ENCODE data around the gene CTBP2.
A peak's percentile ranks its signal among the peaks of the same experiment; 100 is the strongest.

CTBP2 gene

DNA sequence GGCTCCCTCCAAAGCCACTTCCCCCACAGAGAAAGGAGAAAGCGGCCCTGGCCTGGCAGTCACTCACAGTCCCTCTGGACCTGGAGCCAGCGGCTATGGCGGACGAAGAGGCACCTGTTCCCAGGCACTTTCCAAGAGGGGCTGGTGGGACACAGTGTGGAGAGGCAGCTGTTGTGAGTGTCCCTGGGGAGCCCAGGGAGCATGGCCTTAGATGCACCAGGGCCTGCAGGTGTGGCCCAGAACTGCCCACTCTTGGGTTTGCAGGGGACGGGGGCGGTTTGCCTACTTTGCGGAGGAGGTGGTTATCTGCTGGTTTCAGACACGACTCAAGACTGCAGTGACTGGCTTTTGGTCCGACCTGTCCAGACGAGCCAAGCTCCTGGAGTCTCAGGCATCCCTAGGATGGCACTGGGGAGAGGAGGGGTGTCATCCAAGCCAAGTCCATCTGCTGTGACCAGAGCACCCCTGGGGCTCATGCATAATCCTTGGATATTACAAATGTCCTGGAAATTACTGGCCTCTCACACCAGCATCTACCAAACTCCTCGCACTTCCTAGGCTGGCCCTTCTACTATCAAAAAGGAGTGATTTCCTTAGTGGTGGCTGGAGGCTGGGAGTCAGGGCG lies 18.4 kb downstream of the CTBP2 start:
- no peak for DNase-seq

DNA sequence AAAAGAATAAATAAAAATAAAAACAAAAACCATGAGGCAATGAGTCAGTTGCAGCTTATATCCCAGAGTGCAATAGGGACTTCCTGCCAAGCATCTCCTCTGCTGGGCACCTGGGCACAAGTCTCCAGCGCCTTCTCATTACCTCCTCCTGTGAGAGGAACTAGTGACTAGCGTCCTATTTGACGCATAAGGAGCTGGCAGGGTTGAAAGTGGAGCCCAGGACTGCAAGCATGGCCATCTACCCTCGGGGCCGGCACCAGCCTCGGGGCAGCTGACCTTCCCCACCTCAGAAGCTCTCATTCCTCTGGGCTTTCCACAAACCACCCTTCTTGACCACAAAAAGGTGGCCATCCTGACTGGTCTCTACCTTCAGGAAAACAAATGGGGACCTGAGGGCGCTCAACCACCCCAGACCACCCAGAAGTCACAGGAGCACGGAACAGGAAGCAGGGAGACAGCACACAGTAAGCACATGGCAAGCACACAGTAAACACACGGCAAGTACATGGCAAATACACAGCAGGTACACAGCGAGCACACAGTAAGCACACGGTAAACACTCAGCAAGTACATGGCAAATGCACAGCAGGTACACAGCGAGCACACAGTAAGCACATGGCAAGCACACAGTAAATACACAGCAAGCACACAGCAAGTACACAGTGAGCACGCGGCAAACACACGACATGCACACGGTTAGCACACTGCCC lies 19.1 kb downstream of the CTBP2 start:
- no peak for DNase-seq

DNA sequence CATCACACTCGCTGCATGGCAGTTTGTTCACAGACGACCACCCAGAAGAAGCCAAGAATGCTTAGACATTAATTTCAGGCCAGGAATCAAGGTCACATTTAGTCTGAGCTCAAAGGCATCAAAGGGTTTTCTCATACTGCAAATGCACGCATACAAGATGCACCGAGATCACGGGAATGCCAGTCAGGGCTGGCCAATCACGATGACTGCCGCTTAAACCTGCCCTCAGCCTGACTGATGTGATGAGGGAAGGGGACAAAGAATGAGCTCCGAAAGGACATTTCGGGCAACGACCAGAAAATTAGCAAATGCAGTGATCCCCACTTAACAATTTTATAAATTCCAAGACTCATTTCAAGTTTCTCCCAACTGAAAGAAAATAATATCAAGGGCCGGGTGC lies 20.2 kb downstream of the CTBP2 start:
- no peak for DNase-seq

DNA sequence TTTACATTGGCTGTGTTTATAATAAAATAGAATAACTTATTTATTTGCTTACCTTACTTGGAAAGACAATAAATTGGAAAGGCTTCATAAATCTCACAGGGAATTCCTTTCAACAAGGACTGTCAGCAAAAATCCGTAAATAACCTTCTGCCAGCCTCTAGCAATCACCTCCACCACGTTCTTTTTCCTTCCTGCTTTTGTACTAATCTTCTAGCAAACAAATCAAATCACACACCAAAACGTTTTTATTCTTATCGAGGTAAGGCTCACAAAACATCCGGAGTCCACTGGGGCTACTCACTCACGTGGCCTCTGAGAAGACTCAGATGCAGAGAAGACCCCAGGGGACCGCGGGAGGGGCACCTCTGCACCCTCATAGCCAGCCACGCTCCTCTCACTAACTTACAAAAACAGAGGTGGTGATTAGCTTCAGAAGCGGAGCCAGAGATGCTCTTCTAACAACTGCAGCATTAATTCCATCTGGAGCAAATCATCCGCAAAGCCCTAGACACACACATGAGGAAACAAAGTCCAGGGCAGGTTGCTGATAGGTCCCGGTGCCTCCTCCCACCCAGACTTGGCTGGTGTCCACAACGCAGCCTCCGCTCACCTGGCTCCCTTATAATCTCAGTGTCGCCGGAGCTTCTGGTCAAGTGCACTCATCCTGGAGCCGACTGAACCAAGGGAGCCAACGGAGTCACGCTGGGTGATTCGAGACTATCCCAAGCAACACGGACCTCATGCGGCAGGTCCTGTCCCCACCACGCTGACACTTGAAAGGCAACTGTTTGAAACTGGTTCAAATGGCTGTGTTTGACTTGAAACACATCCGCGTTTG lies 22.5 kb downstream of the CTBP2 start:
- peak; percentile 82 for DNase-seq

DNA sequence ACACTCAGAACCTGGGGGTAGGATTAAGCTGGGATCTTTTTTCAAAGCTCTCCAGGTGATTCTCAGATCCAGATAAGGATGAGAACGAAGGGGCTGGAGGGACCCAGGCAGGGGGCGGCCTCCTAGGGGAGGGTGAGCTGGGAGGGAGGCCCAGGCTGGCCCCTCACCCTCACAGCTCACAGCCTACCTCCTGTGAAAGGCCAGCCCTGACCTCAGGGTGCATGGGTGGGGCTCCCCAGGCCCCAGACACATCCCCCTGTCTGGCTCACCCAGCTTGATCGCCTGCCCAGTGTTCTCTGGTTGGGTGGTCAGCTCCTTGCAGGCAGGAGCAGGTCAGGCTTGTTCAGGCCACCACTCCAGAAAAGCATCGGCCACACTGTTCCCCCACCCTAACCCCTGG lies 24.3 kb downstream of the CTBP2 start:
- DNase-seq = no peak

DNA sequence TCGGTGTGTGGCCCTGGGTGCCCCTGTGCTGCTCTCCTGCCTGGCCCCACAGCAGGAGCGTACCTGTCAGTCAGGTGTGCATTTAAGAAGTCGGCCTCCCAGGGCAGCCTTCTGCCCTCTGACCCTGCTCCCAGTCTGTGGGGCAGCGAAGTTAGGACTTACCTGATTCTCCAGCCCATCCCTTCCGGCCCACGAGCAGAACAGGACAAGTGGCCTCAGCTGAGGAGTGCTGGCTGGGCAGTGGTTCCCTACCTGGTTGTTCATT lies 24.7 kb downstream of the CTBP2 start:
- DNase-seq = no peak

DNA sequence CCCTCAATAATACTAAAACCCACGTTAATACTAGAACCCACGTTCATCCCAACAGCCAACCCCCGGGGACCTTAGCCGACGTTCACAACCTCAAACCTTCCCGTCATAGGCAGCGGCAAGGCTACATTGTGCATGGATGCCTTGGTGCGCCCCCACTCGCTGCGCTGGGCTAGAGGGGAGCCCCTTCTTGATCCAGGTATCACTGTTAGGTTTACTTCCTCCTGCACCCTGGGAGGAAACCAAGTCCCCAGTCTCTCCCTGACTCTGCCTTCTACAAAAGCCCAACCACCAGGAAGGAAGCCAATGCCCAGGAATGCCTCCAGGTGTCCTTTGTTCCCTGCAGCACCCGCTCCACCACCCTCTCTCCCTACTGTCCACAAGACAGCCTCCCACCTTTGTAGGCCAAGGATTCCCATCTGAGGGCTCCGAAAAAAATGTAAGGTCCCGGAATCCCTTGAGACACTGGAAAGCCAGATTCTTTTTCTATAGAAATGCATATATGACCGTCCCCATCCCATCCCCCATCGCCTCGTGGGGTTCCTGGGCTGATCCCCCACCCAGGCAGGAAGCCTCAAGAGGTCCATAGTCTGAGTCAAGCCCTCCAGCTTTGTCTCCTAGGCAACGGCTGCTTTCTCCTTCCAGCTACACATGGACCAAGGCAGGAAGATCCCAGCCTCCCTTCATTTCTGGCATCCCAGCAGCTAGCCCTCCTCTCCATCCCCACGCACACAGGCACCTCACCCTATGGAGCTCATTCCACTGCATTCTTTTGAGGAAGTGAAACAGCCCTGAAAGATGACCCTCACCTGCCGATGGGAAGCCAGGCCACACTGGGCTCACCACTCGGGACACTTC lies 25.2 kb downstream of the CTBP2 start:
- no peak for DNase-seq

DNA sequence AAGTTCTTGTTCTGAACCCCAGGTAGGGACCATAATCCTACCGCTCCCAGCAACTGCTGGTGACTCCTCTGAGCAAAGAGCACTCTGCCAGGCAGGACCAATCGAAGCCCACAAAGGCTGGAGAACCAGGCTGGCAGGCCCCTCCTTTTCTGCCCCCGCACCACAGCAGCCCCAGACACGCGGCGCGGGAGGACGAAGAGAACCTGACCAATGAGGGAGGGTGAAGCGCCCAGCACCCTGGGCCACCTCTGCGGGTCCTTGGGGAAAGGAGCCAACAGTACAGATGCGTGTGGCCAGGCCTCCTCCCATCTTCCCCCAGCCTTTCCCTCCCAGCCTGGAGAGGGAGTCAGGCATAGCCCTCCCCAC lies 25.9 kb downstream of the CTBP2 start:
- DNase-seq = no peak

DNA sequence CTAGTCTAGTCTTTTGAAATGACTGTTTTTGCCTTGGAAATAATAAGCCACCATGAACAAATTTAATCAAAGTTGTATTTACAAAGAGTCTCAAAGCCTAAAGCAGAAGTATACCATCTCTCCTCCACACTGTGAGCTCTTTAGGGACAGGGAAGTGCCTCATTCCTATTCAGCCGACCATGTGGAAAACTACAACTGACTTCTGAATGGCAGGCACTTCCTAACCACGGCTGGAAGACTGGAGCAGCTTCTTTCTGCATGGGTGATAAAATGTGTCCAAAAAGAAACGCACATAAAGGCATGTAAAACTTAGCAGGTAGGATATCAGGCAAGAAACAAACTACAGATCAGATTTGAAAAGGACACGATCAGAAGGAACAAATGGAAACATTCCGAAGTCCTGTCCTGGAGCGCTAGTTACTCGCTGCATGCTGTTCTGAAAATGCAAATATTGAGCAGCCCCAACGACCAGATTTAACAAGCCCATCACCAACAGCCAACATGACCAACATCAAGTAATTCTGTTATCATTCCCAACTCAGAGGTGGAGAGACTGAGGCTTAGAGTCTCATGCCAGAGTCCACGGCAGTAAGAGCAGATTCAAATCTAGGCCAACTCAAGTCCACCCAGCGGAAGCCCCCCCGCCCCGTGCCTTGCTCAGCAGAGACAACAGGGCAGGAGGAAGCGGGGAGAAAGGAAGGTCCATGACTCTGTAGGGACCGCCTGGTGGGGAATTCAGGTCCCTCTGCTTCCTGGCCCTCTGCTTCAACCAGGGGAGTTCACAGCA lies 26.5 kb downstream of the CTBP2 start:
- no peak for DNase-seq

DNA sequence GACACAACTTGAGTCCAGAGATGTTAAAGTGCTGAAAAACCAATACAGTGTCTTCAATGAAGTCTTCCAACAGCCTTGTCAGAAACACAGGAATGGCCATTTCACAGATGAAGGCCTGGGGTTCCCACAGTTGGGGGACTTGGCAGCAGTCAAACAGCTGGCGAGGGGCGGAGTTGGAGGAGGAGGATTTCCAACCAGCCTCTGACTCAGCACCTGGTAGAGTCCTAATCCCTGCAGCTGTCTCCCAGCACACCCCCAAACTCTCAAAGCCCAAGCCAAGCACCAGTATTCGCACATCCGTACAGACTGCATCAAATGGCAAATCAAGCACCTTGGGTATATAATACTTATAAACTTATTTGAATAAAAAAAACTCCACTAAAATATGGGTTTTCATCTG lies 28.0 kb downstream of the CTBP2 start:
- DNase-seq = no peak

DNA sequence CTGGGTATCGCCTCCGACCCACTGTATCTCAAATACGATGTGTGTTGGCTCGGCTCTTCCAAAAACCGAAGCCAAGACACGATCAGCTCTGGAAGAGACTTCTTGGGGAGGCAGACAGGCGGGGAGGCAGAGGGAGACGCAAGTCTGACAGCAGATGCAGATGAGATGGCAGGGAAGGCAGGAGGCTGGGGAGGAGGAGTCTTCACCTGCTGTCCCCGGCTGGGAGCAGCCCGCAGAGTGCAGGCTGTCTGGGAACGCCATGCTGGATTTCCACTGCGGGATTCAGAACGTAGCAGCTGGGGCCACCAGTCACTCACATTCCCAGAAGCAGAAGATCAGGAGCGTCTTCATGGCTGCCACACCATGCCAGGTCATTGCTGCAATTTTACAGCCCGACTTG lies 29.4 kb downstream of the CTBP2 start:
- no peak for DNase-seq

DNA sequence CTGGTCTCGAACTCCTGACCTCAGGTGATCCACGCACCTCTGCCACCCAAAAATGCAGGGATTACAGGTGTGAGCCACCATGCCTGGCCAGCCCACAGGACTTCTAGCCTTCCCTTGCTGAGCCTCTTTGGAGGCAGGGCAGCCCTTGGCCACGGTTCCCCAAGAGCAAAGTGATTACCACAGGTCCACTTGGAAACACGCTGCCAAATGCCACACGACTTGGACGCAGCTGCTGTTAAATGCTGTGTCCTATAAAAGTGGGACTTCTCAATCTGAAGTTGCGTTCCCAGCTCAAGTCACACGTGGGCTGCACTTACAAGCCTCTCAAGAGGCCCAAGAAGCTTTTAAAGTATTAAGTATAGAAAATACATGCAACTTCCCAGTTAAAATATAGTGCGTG lies 30.1 kb downstream of the CTBP2 start:
- DNase-seq = no peak

DNA sequence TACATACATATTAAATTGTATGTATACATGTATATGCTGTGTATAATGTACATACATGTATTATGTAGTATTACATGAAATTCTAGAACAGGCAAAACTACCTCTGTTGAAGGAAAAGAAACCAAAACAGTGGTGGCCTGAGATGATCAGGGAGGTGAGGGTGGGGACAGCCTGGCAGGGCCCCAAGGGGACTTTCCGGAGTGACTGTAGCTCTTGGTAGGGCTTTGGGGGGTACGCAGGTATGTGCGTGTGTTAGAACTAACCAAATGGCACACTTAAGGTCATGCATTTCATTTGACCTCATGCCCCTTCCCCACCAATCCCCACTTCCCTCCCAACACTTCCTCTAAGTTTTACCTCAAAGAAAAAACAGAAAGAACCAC lies 31.3 kb downstream of the CTBP2 start:
- no peak for DNase-seq

DNA sequence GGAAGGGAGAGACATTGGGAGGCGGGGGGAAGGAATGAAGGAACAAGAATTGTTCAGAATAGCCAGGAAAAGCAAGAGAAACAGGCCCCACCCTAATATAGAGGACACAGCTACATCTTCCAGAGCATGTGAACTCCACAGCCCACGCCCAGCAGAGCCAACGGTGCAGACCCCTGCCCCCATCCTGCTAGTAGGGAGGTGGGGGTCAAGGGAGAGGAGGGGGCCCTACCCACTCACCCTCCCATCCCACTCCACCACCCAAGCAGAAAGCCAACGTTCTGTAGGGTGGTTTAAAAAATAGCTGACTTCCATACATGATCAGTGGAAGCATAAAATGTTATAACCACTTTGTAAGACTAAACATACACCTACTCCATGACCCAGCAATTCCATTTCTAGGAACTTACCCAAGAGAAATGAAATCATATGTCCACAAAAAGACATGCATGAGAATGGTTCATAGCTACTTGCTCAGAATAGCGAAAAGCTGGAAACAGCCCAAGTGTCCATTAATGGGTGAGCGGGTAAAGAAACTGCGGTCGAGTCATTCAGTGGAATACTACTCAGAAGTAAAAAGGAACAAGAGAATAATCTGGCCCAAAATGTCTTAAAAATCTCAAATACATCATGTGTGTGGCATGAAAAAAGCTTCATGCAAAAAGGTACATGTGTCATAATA lies 31.8 kb downstream of the CTBP2 start:
- no peak for DNase-seq

DNA sequence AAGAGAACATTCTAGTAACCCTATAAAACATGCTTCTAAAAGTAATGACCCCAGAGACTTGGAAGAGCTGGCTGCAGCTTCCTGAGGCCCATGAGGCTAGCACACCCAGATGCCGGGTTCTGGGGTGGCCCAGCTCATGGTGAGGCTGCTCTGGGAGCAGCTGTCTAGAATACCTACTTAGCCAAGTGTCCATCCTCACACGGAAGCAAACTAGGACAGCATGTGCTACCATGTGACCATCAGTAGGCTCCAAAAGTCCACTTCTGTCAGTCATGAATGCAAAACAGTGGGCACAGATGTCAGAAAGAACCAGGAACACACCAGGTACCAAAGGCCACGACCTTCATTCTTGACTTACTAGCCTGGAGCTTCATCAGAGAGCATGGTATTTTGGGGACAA lies 32.4 kb downstream of the CTBP2 start:
- DNase-seq = no peak

DNA sequence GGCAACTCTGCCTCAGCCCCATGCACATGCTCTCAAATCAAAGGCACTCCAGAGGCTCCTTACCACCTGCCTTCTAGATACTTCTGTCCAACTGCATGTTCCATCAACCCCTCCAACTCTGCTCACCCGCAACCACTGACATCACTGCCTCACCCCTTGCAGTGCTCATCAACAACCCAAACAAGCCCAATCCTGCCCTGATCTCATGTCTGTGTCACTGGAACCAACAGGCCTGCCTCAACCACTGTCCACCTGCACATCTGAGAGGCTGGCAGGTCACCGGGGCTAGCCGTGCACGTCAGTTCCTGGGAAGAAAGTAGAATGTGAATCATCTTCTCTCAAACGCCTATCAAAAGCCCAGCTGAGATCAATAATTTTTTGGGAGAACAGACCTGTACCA lies 33.3 kb downstream of the CTBP2 start:
- DNase-seq = no peak

DNA sequence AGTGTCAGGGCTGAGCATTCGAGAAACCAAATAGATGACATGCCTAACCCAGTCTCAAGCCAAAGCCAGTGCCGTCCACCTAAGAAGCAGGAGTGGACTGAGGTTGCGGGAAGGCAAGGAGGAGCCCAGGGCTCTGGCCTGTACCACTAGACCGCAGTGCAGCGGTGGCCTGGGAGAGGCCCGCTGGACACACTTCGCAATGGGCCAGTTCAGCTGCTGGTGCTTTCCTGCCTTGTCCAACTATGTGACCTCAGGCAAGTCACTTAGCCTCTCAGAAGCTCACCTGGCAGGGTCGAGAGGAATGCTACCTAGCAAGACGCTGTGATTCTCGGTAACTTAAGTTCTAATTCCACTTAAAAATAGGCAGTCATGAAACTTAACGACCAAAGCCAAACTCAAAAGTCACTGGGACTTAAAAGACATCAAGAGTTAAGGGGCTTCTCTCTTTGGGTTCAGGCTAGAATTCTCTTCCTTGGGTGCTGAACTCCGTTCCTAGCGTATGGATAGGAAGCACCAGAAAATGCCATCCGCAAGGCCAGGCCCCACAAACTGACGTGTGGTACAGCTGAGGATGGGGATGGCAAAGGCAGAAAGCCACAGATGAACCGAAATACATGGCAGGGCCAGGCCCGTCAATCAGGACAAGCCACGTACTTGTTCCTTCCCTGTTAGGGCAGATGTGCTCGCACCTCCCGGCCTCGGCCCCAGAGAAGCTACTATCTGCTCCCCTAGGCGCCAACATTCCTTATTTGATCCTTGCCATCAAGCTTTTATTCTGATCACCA lies 34.2 kb downstream of the CTBP2 start:
- no peak for DNase-seq

DNA sequence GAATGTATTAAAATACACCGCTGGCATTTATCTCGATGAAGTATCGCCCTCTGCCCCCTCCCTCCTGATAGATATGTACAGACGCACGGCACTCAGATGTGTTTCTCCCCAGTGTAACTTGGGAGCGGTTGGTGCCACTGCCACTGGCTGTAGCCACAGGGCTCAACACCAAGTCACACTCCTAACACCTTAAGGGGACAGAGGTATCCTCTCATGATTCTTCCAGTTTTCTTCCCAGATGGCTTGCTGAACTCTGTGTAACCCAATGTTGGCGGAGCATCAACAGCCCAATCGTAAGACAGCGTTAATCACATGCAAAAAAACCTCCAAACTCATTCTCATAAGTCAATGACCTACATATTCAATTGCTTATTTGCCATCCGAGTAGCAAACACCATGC lies 35.5 kb downstream of the CTBP2 start:
- DNase-seq = no peak

DNA sequence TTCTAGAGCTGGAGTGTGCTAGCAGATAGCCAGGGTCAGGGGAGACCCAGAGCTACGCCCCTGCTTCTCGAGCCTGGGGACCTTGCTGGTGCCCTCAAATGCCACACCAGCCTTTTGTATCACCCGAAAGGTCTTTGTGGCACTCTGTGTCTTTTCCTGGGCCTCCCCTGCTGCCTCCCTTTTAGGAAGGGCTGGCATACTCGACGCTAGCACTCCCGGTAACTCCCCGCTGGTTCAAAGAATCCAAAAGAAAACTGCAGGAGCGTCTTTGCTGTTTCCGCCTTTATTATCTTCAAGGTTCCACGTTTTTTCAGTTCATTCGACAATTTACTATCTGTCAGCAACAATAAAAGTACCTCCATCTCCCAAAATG lies 36.3 kb downstream of the CTBP2 start:
- DNase-seq = no peak

DNA sequence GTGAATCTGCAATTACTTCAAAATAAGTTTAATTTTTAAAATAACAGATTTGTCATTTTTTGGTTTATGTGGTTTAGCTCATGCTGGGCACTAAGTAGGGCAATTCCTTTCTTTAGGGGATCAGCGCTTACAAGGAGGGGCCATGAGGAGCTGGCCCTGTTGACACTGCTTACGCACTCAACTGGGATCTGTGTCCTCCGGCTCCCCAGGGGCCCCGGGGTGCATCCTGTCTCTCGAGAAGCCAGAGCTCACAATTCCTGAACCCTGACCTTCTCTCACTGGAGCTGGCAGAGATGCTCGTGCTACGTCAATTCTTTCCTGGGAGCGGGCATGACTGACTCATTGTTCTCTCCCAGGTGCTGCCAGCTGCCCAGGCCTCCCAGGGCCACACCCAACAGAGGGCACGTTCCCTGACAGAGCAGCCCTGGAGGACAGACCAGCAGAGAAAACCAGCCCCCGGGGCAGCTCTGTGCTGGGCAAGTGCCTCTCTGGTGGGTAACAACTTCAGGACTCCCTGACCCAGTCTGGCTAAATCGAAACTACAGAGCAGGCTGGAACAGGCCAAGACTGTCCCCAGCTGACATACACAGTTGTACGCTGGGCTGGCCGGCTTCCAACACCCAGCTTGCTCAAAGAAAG lies 36.8 kb downstream of the CTBP2 start:
- DNase-seq = peak; percentile 90

DNA sequence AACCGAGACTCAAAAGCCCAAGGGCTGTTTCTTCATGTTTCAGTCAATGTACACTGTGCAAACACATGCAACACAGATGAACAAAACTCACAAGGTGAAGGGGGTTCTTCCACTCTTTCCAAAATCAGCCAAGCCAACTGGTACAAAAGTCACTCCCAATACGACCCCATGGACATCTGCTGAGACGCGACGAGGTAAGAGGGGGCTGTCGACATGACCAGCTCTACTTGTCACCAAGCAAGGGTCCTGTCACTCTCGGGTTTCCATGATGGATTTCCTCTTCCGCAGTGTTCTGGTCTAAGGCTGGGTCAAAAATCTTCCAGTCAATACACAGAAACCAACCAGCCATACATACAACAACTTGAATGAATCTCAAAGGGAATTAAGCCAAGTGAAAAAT lies 37.8 kb downstream of the CTBP2 start:
- no peak for DNase-seq

Data from NCI-H69 (cell line).